HepG2 (cell line): ENCODE results near the gene TBCEL. TPM values are rescaled to one million over a fixed set of nuclear protein-coding genes. Genes with fewer than 3 reads are reported as not detected.

Experiments used
- ATAC-seq: fragments of 200-7000 bp; cut with Tn5 transposase; 3 replicates; pipeline ENCODE4 v1.9.1; 2020; ENCODE audit warnings: mild to moderate bottlenecking, moderate library complexity
- BruUV-seq: library from RNA; stranded (reverse); fragments of 400-500 nt; replicated peaks from 2 replicates; lab custom pipeline; 2021; lab: Mats Ljungman, UMichigan
- CTCF ChIA-PET: fragments of 300-600 bp; formaldehyde crosslinking; extraction: SDS; loops from one replicate; lab custom pipeline; 2021; ENCODE audit warnings: low total read pairs, inconsistent platforms, low intra/inter-chr PET ratio; lab: Yijun Ruan, JAX
- POLR2A ChIA-PET: fragments of 350-600 bp; sonication (Branson Sonifier 250); formaldehyde crosslinking; loops from one replicate; lab custom pipeline; 2020; ENCODE audit warnings: antibody characterized with exemption, inconsistent platforms; lab: Yijun Ruan, JAX
- DNase-seq: peaks from one replicate; pipeline ENCODE4 v3.0.0-alpha.2; 2015; ENCODE audit warnings: low spot score
- FAIRE-seq: peaks from 3 replicates; lab custom pipeline; 2011; peaks lifted over from hg19 to GRCh38; lab: Jason Lieb, UNC
- H2AFZ ChIP-seq: one replicate; pipeline ENCODE4 v1.6.1; 2011; ENCODE audit warnings: low read length, inconsistent platforms
- H3K27ac ChIP-seq: fragments of 300-600 bp; 3 replicates; pipeline ENCODE4 v1.8.0; 2011; ENCODE audit warnings: mixed run types, mild to moderate bottlenecking, mixed read lengths, low read length, inconsistent platforms; ENCODE audit not compliant: insufficient read depth; ENCODE audit errors: extremely low read length
- H3K27me3 ChIP-seq, 2 experiments: fragments of 200-600 bp in 1 of 2; 2 replicates in 1 of 2; 3 replicates in 1 of 2; pipeline versions ENCODE4 v1.6.0 to v1.8.0; 2011; ENCODE audit warnings: low read length in 2 of 2, mild to moderate bottlenecking in 2 of 2, moderate library complexity in 2 of 2, inconsistent platforms in 1 of 2; ENCODE audit not compliant: insufficient read depth in 2 of 2, control insufficient read depth in 1 of 2
- H3K36me3 ChIP-seq, 2 experiments: fragments of 200-600 bp in 1 of 2; replicated peaks in 1 of 2; 2 replicates in 1 of 2; 3 replicates in 1 of 2; pipeline versions ENCODE4 v1.5.1 to v1.8.0; 2011; ENCODE audit warnings: low read length in 2 of 2, inconsistent platforms in 1 of 2; ENCODE audit not compliant: insufficient read depth in 2 of 2, control insufficient read depth in 1 of 2
- H3K4me1 ChIP-seq: 2 replicates; pipeline ENCODE4 v1.5.1; 2012; ENCODE audit warnings: low read length, inconsistent platforms; ENCODE audit not compliant: insufficient read depth
- H3K4me2 ChIP-seq: 2 replicates; pipeline ENCODE4 v1.6.0; 2011; ENCODE audit warnings: low read depth, low read length, inconsistent platforms
- H3K4me3 ChIP-seq, 3 experiments: fragments of 200-600 bp in 1 of 3; sonication (generic), shearing (Covaris generic) in 1 of 3; replicated peaks in 1 of 3; 2 replicates each; pipeline ENCODE4 v1.5.1; 2011 to 2016; ENCODE audit warnings: low read length in 3 of 3, inconsistent platforms in 2 of 3, low read depth in 2 of 3, mild to moderate bottlenecking in 2 of 3, control low read depth in 1 of 3, mixed read lengths in 1 of 3; ENCODE audit not compliant: insufficient read depth in 1 of 3
- H3K79me2 ChIP-seq: one replicate; pipeline ENCODE4 v1.6.1; 2011; ENCODE audit warnings: low read length, inconsistent platforms; ENCODE audit not compliant: insufficient read depth
- H3K9ac ChIP-seq: 2 replicates; pipeline ENCODE4 v1.6.0; 2011; ENCODE audit warnings: mild to moderate bottlenecking, low read depth, low read length, inconsistent platforms; ENCODE audit not compliant: insufficient read depth
- H3K9me3 ChIP-seq: 2 replicates; pipeline ENCODE4 v1.5.1; 2012; ENCODE audit warnings: mild to moderate bottlenecking, low read length
- H4K20me1 ChIP-seq: 2 replicates; pipeline ENCODE4 v1.6.0; 2011; ENCODE audit warnings: inconsistent platforms, mild to moderate bottlenecking, low read length, moderate library complexity; ENCODE audit not compliant: insufficient read depth
- ZNF629 ChIP-seq: sonication (generic); formaldehyde crosslinking; conservative IDR thresholded peaks from 2 replicates; pipeline ENCODE4 v1.5.0; 2020; ENCODE audit warnings: missing genetic modification reagents
- WGBS: methylation state at CpG from one replicate; pipeline ENCODE4 v1.1.6; 2017; ENCODE audit warnings: low lambda C conversion rate; 5-methylcytosine and 5-hydroxymethylcytosine counted together
- in situ Hi-C: cut with HindIII; loops from 2 replicates; pipeline ENCODE4 v1.10.0; 2017; ENCODE audit warnings: low pct_unique_long_range_greater_than_20kb; ENCODE audit not compliant: extremely low pct_ligation_motif_present
- intact Hi-C: fragments of 100-400 bp; cut with micrococcal nuclease; formaldehyde crosslinking; loops from one replicate; pipeline ENCODE4 v1.10.0; 2022; ENCODE audit not compliant: unreplicated experiment
- polyA plus RNA-seq, 8 experiments: library from polyadenylated mRNA; depleted of rRNA in 3 of 8; stranded (reverse) in 7 of 8; unstranded in 1 of 8; fragments of >200 nt; fragmentation: Illumina TruSeq in 4 of 8; extraction: Trizol in 4 of 8; gene quantifications; 2 replicates each; pipeline versions ENCODE4 v1.2.1 to v1.2.3, GENCODE V29; 2011 to 2016; ENCODE audit warnings: low read depth in 4 of 8, missing spikeins in 1 of 8, mixed read lengths in 1 of 8; ENCODE audit not compliant: insufficient read depth in 1 of 8
- total RNA-seq, 5 experiments: library from RNA; depleted of rRNA; stranded (reverse); fragments of >200 nt; fragmentation: Illumina TruSeq; extraction: Trizol; gene quantifications; 2 replicates each; pipeline ENCODE4 v1.2.3, GENCODE V29; 2016; ENCODE audit warnings: low read depth in 1 of 5
- TF ChIP-seq, protein P1 (sequence below): sonication (generic); formaldehyde crosslinking; IDR thresholded peaks from 2 replicates; pipeline ENCODE4 v1.4.0; 2020; ENCODE audit warnings: mild to moderate bottlenecking, missing genetic modification reagents
- TF ChIP-seq, protein P2 (sequence below): sonication (generic); formaldehyde crosslinking; IDR thresholded peaks from 2 replicates; pipeline ENCODE4 v1.4.0; 2020; ENCODE audit warnings: mild to moderate bottlenecking, missing genetic modification reagents

Gene TBCEL
- total and polyA plus RNA-seq, 2 of the 13 experiments (the other 11 are each of a cell fraction or from before 2014, with no cell fraction given) = 6.1 to 12.5 TPM

DNA sequence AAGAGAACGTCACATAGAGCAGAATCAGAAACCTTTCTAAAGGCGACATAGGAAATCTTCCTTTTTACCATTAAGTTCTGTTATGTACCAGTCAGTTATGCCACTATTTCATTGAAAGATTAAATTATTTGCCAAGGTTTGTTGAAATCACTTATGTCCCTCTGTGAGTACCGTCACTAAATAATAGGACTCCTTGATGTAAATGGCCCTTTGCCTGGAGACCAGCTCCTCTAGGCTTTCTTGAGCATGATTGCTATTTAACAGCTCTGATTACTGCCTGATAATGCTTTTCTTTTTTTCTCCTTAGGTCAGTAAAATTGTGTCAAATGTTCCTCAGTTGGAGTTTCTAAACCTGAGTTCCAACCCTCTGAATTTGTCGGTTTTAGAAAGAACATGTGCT, 29.3 kb downstream of the TBCEL start (continued):
- TF ChIP-seq, protein P1, sequence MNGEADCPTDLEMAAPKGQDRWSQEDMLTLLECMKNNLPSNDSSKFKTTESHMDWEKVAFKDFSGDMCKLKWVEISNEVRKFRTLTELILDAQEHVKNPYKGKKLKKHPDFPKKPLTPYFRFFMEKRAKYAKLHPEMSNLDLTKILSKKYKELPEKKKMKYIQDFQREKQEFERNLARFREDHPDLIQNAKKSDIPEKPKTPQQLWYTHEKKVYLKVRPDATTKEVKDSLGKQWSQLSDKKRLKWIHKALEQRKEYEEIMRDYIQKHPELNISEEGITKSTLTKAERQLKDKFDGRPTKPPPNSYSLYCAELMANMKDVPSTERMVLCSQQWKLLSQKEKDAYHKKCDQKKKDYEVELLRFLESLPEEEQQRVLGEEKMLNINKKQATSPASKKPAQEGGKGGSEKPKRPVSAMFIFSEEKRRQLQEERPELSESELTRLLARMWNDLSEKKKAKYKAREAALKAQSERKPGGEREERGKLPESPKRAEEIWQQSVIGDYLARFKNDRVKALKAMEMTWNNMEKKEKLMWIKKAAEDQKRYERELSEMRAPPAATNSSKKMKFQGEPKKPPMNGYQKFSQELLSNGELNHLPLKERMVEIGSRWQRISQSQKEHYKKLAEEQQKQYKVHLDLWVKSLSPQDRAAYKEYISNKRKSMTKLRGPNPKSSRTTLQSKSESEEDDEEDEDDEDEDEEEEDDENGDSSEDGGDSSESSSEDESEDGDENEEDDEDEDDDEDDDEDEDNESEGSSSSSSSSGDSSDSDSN (CRISPR knock-in tag) = no peak

DNA sequence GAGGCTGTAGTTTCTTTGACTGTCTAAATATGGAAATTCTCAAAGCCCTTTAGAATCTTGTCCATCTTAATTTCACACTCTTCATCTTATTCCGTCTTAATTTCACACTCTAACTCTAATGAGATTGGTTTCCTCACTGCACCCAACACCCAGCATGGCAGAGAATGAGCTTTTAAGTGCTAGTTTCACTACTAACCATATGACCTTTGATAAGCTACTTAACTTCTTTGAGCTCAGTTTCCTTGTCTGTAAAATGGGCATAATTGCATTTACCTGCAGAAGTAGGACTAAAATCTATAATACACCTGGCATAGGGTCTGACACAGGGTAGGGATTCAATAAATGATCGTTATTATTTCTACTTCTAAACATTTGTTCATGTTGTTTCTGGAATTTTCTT, 30.4 kb downstream of the TBCEL start:
- ATAC-seq = no peak
- H2AFZ ChIP-seq = no peak overlapping the region
- FAIRE-seq = no peak
- no peaks in the 10 kb centered on the region for H3K4me1 ChIP-seq
- ChIA-PET POLR2A (no interaction called here), CTCF (no interaction called here)
- H4K20me1 ChIP-seq = no peaks in the 10 kb centered on the region
- no peak overlapping the region for H3K4me2 ChIP-seq
- no peaks in the 10 kb centered on the region for H3K27me3 ChIP-seq
- H3K9me3 ChIP-seq = no peaks in the 10 kb centered on the region
- H3K27ac ChIP-seq = no peak overlapping the region
- intact Hi-C loops (no loop called here), in situ Hi-C loops (no loop called here)
- H3K79me2 ChIP-seq = no peaks in the 10 kb centered on the region
- 93% methylated on average over 2 of the region's 2 CpGs for WGBS
- DNase-seq = no peak
- peak; percentile 76 for TF ChIP-seq ZNF629
- TF ChIP-seq, protein P2, sequence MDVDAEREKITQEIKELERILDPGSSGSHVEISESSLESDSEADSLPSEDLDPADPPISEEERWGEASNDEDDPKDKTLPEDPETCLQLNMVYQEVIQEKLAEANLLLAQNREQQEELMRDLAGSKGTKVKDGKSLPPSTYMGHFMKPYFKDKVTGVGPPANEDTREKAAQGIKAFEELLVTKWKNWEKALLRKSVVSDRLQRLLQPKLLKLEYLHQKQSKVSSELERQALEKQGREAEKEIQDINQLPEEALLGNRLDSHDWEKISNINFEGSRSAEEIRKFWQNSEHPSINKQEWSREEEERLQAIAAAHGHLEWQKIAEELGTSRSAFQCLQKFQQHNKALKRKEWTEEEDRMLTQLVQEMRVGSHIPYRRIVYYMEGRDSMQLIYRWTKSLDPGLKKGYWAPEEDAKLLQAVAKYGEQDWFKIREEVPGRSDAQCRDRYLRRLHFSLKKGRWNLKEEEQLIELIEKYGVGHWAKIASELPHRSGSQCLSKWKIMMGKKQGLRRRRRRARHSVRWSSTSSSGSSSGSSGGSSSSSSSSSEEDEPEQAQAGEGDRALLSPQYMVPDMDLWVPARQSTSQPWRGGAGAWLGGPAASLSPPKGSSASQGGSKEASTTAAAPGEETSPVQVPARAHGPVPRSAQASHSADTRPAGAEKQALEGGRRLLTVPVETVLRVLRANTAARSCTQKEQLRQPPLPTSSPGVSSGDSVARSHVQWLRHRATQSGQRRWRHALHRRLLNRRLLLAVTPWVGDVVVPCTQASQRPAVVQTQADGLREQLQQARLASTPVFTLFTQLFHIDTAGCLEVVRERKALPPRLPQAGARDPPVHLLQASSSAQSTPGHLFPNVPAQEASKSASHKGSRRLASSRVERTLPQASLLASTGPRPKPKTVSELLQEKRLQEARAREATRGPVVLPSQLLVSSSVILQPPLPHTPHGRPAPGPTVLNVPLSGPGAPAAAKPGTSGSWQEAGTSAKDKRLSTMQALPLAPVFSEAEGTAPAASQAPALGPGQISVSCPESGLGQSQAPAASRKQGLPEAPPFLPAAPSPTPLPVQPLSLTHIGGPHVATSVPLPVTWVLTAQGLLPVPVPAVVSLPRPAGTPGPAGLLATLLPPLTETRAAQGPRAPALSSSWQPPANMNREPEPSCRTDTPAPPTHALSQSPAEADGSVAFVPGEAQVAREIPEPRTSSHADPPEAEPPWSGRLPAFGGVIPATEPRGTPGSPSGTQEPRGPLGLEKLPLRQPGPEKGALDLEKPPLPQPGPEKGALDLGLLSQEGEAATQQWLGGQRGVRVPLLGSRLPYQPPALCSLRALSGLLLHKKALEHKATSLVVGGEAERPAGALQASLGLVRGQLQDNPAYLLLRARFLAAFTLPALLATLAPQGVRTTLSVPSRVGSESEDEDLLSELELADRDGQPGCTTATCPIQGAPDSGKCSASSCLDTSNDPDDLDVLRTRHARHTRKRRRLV = no peak
- H3K9ac ChIP-seq = no peak overlapping the region
- H3K36me3 ChIP-seq = peaks cover 4 to 31% of the 10 kb centered on the region in 2 experiments
- no TSS peak for BruUV-seq
- H3K4me3 ChIP-seq = no peak overlapping the region
